GM18858 (cell line): ENCODE results near the gene DCP1B.
"Not testable (repeated sequence)": the region's sequence is repeated elsewhere in the genome, so short reads cannot be mapped to it uniquely, and the experiment has no call there.

Experiments used
- ATAC-seq: cut with Tn5 transposase; IDR thresholded peaks from one replicate; pipeline ENCODE4 v1.9.1; 2021; ENCODE audit not compliant: unreplicated experiment

The DCP1B gene

DNA sequence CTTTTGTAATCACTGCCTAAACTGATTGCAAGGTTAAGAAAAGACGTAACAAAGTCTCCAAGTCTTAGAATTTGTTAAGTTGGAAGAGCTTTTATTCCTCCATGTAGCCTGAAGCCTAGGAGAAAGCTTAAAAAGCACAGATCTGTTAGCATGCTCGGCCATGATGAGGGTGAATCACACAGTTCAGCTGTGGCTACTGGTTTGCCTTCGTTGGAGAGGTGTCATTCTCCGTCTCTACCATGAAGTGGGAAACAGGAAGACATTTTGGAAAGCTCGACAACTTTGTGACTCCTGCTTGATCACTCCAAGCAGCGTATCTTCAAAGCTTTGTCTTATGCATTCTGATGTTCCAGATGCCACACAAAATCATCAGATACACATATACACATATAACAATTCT lies 27.1 kb downstream of the DCP1B start:
- no peak for ATAC-seq

DNA sequence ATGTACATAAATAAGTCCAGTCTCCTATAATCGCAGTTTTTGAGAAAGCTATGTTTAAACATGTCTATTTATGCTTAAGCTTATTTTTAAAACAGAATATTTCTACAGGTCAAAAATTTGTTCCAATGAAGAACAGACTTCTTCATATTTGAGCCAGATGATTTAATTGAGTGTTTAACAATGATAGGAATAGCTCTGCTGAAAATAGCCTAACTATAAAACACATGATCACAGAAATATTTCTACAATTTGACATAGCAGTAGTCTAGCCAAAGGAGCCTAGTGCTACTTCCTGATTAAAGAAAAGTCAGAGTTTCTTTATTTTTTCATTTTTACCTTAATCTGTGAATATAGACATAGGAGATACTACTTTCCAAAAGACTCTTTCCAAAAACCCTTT lies 29.4 kb downstream of the DCP1B start:
- no peak for ATAC-seq

DNA sequence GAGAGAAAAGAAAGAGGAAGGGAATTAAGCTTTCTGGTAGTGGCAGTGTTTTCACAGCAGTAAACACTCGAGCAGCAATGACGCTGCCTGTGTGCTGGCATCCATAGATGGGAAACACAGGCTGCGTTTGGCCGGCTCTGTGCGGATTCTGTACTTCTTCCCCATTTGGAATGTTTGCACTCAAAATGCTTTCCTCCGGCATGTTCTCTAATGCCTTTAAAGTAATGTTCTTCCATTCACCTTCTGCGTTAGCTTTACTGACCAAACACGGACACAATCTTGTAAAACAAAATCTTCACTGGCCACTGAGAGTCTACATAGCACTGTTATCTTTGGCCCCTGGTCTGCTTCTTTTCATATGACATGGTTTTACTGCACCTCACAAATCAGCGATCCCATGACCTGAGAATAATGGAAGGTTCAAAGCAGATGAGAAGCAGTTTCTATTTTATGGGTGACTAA lies 31.4 kb downstream of the DCP1B start:
- no peak for ATAC-seq

DNA sequence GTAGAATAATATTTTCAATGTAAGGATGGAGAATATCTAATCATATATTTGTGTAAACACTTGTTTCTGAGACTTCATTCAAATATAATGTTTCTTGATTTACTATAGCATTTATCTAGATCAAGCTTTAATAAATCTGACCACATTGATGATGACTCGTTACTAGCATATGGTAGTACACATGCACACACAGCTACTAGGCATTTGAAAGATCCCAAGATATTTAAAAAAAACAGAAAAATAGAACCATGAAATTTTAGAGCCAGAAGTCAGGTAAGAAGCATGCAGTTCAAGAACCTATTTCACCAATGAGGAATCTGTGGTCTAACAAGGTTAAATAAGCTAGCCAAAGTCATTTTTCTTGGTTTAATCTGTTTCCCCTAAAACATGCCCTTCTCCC lies 32.0 kb downstream of the DCP1B start:
- no peak for ATAC-seq

DNA sequence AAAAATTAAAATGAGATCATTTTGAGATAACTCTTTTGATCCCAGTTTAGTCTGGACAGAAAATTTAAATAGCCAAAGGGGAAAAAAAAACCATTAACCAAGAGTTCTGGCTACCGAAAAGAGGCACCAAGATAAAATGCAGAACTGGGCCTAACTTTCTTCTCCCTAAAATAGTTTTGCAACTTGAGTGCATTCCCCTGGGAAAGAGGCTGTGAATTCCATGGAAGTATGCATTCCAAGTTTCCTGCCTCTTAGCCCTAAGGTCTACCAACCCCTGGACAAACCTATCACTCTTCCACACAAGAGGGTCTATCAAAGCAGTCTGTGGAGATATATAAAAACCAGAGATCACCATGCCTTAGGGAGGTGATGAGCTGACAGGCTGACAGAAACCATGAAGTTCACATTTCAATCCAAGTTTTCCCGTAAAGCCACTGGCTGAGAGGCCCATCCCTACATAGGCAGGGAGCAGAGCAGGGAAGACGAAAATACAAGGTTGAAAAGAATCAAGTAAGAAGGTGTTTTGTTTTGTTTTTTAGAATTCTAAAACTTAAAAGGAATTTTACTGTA lies 33.8 kb downstream of the DCP1B start:
- ATAC-seq: no peak

DNA sequence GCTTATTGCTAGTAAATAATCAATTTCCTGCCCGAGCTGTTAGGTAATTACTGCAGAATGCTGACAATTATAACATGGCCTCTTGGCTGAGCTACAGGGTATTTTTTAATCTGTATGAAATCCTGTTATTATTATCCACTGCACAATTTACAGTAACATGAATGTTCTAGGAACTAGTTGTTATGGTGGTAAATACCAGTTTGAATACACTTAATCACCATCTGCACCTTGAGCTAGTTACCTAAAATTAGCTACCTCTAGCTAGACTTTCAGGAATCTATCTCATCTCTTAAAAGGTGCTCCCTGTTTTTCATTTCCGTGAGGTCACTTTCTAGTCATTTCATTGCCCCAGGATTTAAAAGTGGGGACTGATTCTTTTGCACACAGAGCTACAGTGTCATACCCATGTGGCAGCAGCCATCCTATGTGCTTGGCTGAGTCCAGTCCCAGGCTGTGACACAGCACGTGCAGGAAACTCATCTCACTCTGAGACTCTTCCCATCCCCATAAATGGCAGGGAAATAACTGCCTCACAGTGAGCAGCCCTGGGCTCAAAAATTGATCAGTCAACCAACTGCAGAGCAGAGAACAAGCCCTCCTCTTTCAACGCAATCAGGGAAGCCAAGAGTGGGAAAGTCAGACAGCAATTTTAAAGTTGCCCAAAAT lies 37.6 kb downstream of the DCP1B start:
- ATAC-seq: no peak

DNA sequence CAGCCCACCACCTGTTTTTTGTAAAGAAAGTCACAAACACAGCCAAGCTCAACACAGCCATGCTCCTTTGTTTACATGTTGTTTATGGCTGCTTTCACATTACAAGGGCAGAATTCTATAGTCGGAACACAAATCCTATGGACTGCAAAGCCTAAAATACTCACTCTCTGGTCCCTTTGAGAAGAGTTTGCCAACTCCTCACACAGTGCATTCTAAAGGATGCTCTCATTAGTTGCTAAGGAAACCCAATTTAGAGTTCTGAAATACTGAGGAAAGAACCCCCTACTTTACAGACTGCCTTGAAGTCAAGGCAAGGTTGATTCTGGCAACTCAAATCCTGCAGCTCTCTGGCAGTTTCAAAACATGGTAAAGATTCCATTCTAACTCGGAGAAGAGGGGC lies 38.3 kb downstream of the DCP1B start:
- ATAC-seq: no peak

DNA sequence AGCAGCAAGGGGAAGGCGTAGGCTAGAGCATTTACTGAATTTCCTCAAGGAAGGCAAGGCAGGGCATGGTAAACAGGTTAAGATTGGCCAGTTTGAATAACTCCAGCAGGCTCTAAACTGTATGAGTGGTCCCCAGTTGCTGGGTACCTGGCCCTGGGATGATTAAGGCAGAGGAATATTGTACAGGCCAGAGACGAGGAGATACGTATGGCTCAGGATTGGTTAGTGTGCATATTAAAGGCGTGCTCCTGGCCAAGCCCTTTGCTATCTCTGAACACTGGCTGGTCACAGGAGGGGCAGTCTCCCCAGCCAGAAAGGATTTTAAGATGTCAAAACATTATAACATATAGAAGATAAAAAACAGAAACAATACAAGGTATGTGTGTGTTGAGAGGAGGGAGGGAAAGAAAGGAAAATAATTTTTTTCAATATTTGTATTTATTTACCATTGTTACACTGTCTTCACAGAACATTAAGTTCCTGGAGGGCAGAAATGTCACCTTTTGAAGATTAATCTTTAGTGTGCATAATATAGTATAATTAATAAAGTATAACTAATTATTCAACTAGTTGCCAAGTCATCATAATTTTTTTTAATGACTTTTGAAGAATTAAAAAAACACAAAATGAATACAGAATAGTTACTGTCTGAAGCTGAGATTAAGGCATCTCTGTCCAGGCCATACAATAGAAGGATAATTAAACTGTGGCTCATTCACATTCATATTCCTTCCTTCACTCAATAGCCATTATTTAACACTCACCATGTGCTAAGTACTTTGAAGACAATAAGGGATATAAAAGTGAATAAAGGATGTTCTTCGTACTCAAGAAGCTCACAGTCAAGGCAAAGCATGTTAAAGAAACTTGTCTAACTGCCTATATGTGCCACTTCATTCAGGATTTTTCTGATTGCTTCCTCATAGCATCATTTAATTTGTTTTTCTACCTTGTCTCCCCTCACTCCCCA lies 41.9 kb downstream of the DCP1B start:
- no peak for ATAC-seq

DNA sequence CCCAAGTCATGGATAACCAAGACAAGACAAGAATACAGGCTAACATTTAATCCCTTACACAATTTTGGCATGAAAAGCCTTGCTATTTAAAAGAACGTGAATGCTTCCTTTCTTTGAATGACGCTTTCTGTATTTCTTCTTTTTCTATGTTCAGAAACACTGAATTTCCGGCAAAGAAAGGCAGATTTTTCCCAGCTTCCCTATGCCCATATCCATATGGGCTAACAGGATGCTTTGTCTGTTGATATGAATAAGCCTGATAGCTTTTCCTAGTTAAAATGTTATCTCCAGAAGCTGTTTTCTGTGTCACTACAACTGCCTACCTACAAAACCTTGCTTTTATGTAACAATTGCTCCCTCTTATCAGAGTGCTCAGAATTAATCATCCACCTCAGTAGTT lies 47.5 kb downstream of the DCP1B start:
- no peak for ATAC-seq

DNA sequence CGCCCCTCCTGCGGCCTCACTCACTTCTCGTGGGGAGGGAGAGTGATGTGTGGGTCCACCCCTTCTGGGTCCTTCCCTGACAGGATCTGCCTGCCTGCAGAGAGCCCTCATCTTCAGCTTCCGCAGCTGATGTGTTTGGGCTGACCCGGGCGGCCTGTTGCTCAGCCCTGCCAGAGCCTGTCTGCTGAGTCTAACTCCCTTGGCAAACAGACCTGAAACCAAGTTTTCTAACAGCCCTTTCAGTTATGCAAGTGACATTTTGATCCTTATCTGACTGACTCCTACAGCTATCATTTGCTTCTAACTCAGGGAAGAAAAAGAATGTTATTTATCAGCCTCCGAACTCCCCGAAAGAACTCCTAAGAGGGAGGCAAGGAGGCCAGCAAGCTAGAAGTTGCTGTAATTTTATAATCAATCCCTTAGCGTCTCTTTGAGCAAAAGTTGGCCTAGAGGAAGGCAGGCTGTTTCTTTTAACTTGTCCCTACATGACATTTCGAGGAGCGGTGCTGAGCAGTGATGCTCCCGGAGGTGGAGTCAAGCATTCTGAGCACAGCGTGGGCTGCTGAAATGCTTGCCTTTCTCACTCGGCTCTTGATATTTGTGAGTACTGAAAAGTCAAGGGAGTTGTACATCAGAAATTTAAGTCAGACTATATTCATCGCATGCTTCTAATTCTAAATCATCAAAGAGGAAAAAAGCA lies 54.3 kb downstream of the DCP1B start:
- no peak for ATAC-seq

DNA sequence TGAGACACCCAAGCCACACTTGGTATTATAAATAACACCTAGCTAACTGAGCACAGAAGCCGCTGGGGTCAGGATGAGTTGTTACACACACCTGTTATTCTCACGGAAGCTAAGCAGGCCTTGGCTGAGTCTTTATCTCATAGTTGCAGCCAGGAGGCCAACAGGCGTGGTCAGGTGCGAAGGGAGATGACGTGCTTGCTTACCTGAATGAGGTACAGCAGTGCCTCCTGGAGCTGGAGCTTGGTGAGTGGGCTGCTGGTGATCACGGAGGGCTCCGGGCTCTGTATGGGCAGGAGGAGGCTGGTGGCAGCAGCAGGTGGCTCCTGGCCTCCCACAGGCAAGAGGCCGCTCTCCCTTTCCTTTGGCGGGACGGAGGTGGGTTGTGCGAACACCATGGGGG lies 55.4 kb downstream of the DCP1B start:
- ATAC-seq: no peak

DNA sequence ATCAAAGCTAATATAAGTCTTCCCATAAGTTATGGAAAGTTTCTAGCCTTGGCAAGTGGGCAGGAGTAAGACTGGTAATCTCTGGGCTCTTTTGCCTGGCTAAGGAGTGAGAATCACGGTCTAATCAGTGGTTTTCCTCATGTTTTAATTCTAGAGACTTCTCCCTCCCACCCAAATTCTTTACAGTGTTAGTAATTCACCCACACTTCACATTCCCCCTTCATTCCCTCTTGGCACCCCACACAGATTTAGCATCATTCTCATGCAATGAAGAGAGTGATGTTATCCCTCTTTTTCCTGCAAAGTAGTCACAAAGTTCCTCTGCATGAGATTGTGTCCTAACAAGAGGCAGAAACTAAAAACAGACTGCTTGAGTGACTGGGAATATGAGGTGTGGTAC lies 57.2 kb downstream of the DCP1B start:
- ATAC-seq: no peak

DNA sequence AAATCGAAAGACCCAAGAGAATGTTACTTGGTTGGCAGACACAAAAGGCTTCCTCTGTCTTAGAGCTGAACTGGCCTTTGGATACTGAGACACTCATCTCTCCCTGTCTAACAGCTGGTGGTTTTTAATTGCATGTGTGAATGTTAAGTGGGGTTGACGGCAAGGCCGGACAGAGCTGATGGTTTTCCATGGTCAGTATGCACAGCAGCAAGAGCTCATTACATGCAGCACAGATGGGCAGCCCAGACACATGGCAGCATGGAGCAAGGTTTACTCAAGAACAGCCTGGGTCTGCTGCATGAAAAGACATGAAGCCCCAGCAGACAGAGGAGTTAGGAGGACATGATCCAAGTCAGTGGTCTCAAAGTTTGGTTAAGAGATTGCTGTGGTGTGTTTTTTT lies 58.0 kb downstream of the DCP1B start:
- ATAC-seq: no peak

DNA sequence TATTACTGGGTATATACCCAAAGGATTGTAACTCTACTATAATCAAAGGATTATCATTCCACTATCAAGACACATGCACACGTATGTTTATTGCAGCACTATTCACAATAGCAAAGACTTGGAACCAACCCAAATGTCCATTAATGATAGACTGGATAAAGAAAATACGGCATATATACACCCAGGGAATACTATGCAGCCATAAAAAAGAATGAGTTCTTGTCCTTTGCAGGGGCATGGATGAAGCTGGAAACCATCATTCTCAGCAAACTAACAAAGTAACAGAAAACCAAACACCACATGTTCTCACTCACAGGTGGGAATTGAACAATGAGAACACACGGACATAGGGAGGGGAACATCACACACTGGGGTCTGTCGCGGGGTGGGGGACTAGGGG lies 58.8 kb downstream of the DCP1B start:
- not testable (repeated sequence) for ATAC-seq

DNA sequence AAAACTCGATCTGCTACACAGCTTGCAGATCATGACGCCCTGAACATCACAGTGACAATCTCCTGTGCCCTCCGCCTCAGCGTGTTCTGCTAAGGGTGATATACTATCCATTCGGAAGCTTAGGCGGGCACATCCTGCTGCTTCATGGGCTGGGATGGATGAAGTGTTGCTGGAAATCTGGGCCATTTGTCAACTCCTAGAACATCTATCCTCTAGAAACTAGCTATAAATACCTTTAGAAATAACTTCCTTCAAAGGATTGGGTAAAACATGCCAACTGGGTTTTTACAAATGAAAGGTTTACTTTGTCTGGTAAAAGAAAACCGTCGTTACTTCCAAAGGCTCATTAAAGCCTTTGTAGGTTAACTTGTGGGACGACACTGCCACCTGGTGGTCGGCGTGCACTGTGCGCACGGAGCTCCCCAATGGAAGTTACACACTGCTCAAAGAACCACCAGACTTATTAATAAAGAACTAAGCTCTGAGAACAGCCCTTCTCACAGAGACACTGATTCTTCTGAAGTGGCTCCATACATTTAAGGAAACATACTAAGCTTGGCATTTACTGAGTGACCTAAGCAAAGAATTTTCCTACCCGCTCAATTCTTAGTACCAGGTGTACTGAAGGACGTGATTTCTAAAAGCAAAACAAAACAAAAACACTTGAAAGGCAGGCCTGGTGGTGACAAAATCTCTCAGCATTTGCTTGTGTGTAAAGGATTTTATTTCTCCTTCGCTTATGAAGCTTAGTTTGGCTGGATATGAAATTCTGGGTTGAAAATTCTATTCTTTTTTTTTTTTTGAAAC lies 64.3 kb downstream of the DCP1B start:
- no peak for ATAC-seq

DNA sequence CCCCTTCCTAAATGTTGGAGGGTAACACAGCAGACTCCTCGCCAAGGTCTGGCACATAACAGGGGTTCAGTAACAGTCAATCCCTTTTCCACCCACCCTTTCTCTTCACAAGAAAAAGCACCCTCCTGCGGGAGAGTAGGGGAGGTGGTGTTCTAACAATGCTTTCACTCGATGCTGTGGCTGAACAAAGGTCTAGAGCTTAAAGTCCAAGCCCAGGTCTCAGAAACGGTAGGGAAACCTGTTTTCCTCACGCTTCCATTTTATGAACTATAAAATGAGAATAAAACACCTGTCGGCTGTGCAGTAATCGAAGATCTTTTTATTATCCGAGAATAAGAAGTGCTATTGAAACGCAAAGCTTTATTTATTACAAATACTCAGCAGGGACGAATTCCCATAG lies 64.9 kb downstream of the DCP1B start:
- no peak for ATAC-seq

DNA sequence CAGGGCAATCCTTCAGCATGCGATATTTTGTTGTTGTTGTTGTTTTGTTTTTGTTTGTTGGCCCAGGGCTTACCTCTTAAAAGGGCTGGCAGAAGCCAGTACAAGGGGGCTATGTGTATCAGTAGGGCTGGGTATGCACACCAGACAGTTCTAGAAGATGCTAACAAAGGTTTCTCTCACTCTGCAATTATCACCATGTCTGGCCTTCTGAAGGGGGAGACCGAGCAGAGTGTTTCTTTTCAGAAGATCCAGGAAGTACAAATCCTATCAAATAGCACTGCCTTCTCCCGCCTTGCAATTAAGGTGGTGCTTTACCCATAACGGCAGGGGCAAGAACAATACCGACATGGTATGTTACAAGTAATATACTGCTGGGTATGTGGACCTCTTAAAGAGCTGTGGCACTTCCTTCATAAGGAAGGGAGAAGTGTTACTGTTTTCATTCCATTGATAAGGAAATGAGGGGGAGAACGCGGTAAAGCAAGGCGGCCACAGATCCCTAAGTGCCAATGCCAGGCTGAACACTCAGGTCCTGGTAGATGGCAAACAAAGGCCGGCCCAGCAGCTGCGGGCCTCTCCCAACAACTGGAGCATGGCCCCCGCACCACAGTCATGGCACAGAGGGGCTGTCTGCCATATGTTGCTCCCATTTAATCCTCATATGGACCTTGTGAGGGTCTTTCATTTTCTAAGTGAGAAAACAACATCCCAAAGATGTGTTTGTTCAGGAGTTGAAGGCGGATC lies 66.6 kb downstream of the DCP1B start:
- no peak for ATAC-seq

DNA sequence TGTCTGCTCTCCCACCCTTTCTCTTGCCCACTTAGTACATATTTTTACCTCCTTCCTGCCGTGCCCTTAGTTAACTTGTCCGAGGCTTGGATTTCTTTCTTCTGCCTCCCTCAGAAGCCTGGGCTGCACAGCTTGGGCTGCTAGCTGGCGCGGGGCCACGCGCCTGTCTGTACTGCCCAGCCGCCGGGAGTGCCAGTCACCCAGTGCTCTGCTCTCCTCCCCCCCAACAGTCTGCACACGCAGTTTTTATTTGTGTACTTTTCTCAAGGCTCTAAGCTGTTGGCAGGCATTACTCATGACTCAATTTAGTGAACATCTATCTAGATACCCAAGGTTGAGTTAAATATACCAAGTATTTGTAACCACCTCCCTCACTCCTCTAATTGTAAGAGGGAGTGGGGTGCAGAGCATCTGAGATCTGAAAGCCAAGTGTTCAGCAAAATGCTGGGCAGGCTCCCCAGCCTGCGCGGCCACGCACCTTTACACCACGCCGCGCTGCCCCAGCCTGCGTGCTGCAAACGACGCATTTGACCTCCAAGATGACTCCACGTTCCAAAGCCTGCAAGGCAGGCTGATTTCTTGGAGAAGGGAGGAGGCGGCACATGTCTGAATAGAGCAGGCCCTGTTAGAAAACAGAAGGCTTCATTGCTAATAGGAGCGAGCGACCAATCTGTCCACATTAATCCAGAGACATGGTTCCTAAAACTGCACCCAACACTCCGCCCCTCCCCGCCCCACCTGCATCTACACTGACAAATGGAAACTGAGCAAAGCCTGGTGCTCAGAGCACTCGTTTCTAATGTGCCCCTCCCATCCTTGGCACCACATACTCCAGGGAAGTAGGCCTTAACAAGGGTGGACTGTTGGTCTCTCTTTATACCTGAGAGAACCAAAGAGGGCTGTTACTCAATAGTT lies 67.6 kb downstream of the DCP1B start:
- ATAC-seq: no peak
